ENCODE results near the gene PYDC1. TPM values are rescaled to one million over a fixed set of nuclear protein-coding genes. Genes with fewer than 3 reads are reported as not detected.

PYDC1 gene
- total RNA-seq, 6 experiments from 2014 or later, result not detected

DNA sequence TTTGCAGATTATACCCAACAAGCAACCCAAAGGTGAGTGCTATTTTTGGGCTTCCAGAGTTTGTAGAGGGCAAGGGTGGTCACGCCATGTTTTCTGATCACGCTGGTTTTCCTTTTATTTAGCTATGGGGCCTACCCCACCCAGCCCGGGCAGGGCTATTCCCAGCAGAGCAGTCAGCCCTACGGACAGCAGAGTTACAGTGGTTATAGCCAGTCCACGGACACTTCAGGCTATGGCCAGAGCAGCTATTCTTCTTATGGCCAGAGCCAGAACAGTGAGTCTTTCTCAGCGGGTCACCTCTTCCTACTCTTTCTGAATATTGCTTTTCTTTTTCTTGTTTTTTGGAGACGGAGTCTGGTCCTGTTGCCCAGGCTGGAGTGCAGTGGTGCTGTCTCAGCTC, 34.5 kb downstream of the PYDC1 start:
- no peaks in the 10 kb centered on the region for H3K27me3 ChIP-seq
- WGBS (ENCODE audit: insufficient coverage, low coverage, low lambda C conversion rate, missing lambda C conversion rate), result 39% methylated on average over 6 of the region's 7 CpGs
- peaks cover 0 to 19% (median 7%) of the 10 kb centered on the region in 4 donors for H3K4me1 ChIP-seq
- H3K9me3 ChIP-seq, result no peaks in the 10 kb centered on the region
- TF ChIP-seq CTCF (IDR thresholded peaks at IDR 0.05) (no peak), POLR2A (IDR thresholded peaks at IDR 0.05) (no peak)
- DNase-seq (no peak), ATAC-seq (no peak)
- intact Hi-C loops (cut with DNase I), result loop anchor here in 1 of 2 donors (10.0 kb wide), 1 partner anchor 272 kb away; the partner anchor contains the start of gene ARMC5
- H3K27ac ChIP-seq, result no peak overlapping the region
- H3K4me3 ChIP-seq, result no peak overlapping the region
- H3K36me3 ChIP-seq, result peaks cover 14 to 52% (median 34%) of the 10 kb centered on the region in 4 donors

DNA sequence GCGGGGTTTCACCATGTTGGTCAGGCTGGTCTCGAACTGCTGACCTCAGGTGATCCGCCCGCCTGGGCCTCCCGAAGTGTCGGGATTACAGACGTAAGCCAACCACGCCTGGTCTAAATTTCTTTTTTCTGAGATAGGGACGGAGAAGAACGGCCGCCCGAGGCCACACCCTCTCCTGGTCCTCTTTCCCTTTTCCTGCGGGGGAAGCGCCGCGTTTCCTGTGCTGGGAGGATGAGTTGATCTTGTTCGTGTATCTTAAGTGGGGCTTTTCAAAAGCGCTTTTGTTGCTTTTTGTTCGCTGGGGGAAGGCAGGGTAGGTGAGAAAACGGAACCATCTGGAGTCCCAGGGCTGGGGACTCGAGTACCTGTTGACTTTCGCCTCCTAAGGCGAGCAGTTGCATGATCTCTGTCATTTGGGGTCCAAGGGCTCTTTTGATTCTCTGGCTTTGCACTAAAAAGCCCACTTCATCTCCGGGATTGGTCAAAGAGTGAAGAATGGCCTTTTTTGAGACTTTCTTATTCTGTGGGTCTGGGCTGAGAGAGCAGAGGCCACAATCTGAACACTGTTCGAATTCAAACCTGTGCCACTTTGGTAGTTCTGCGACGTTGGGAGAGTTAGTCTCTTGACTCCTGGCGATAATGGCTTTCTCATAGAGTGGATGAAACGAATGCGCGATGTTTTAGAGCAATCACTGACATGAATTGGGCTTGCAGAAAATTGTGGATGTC, 35.7 kb downstream of the PYDC1 start:
- Histone ChIP-seq H3K27me3 (no peaks in the 10 kb centered on the region), H3K36me3 (peaks cover 7 to 41% (median 23%) of the 10 kb centered on the region in 4 donors), H3K4me3 (peak overlapping the region; percentile 78 to 97 (median 79)), H3K27ac (peak overlapping the region; percentile 97 to 99 (median 97)), H3K4me1 (peaks cover 0 to 19% (median 7%) of the 10 kb centered on the region in 4 donors), H3K9me3 (no peaks in the 10 kb centered on the region)
- 10% methylated on average over 28 of the region's 31 CpGs for WGBS (ENCODE audit: insufficient coverage, low coverage, low lambda C conversion rate, missing lambda C conversion rate)
- ATAC-seq, result peak in 2 of 4 donors; percentile 4 to 10
- intact Hi-C loops (cut with DNase I), result loop anchor here in 1 of 2 donors (10.0 kb wide), 1 partner anchor 274 kb away; the partner anchor contains the start of gene ARMC5
- peak in 2 of 3 donors; percentile 63 to 65 for DNase-seq
- TF ChIP-seq CTCF (IDR thresholded peaks at IDR 0.05), result no peak
- TF ChIP-seq POLR2A (IDR thresholded peaks at IDR 0.05), result no peak

DNA sequence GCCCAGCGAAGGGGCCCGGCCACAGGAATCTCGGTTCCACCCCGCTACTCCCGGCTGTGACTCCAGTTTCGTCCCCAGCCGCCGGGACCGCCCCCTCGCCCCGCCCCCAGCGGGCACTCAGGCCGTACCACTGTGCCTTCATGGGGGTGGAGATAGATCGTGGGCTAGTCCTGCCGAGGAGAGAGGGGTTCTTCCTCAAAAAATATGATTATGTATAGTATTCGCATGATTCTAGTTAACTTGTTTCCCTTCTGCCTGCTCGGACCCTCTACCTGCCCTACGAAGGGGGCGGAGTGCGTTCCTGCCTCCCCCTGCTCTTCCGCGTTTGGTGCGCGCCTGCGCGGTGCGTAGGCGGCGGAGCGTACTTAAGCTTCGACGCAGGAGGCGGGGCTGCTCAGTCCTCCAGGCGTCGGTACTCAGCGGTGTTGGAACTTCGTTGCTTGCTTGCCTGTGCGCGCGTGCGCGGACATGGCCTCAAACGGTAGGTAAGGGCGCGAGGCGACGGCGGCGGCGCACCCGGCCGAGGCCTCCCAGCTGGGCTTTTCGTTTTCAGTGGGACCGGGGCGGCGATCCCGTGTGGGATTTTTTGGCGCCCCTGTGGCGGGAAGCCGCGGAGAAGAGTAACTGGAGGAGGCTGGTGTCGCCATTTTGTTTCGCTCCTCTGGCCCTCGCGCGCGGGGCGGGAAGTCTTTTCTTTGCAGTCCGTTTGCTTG, 37.0 kb downstream of the PYDC1 start, which contains the start of gene FUS:
TSS of gene FUS (plus strand) at position 393 of the 713 bp plus-strand sequence. CDS start at position 469, 76 bp downstream.
- Histone ChIP-seq H3K4me3 (peak within 1 kb of the TSS; percentile 78 to 97 (median 79)), H3K9me3 (no peaks in the 10 kb centered on the region), H3K27me3 (no peaks in the 10 kb centered on the region), H3K27ac (peak within 1 kb of the TSS; percentile 97 to 99 (median 97)), H3K36me3 (peaks cover 3 to 27% (median 14%) of the 10 kb centered on the region in 4 donors), H3K4me1 (peaks cover 0 to 19% (median 7%) of the 10 kb centered on the region in 4 donors)
- peak; percentile 97 for TF ChIP-seq POLR2A (IDR thresholded peaks at IDR 0.05)
- no peak for TF ChIP-seq CTCF (IDR thresholded peaks at IDR 0.05)
- ATAC-seq (peak; percentile 89 to 92 (median 90)), DNase-seq (peak; percentile 93 to 95 (median 93))
- intact Hi-C loops (cut with DNase I), result loop anchor here in 1 of 2 donors (10.0 kb wide), 1 partner anchor 275 kb away; the partner anchor contains the start of gene ARMC5
- WGBS (ENCODE audit: insufficient coverage, low coverage, low lambda C conversion rate, missing lambda C conversion rate), result no CpG with 5 or more reads among the region's 69 CpGs

DNA sequence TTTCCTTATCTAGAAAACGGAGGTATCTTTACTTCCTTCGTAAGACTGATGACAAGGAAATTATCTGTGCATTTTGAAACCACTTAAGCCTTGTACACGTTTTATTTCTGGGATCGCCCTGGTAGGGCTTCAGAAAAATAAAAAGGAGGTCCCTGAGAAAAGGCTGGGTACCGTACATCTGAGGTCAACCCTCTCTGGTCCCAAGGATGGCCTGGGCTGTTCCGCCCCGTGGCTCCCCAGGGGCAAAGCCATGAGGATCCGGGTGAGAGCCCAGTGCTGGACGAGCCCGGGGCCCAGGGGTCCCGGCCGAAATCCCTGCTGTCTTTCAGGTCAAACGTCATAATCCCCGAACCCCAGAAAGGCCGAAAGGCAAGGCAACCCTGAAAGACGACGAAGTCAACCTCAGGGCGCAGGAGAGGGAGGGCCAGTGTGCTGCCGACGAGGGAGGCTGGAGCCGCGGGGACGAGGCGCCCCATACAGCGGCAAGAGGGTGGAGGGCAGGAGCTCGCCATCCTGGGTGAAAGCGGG, 37.7 kb downstream of the PYDC1 start:
- intact Hi-C loops (cut with DNase I), result no loop called here
- Histone ChIP-seq H3K4me3 (peak overlapping the region; percentile 78 to 97 (median 79)), H3K27ac (peak overlapping the region; percentile 97 to 99 (median 97)), H3K27me3 (no peaks in the 10 kb centered on the region), H3K4me1 (peaks cover 0 to 19% (median 7%) of the 10 kb centered on the region in 4 donors), H3K36me3 (peaks cover 3 to 21% (median 10%) of the 10 kb centered on the region in 4 donors), H3K9me3 (no peaks in the 10 kb centered on the region)
- DNase-seq (no peak), ATAC-seq (peak in 1 of 4 donors; percentile 0)
- TF ChIP-seq CTCF (IDR thresholded peaks at IDR 0.05), result no peak
- WGBS (ENCODE audit: insufficient coverage, low coverage, low lambda C conversion rate, missing lambda C conversion rate), result 2% methylated on average over 25 of the region's 27 CpGs
